ENCODE data around the gene TGM3. TPM values are rescaled to one million over a fixed set of nuclear protein-coding genes. Genes with fewer than 3 reads are reported as not detected.

The TGM3 gene
- total and polyA plus RNA-seq, 12 donors, result 0.13 to 1.7 (median 0.37) TPM; not detected in 6

GRCh38 chr20:2300420-2300819 is 4.6 kb downstream of the TGM3 start:
- Histone ChIP-seq H3K27me3 (no peaks in the 10 kb centered on the region), H3K4me3 (no peak overlapping the region), H3K27ac (no peak overlapping the region), H3K36me3 (replicated peaks in 1 of 2) (no peaks in the 10 kb centered on the region), H3K4me1 (replicated peaks in 1 of 2) (peaks cover 0 to 10% of the 10 kb centered on the region in 2 donors), H3K9me3 (replicated peaks in 1 of 3) (no peaks in the 10 kb centered on the region)
- no peak for TF ChIP-seq POLR2A (IDR thresholded peaks at IDR 0.05)
- no peak for TF ChIP-seq CTCF (IDR thresholded peaks at IDR 0.05)
- peak in 3 of 7 donors; percentile 10 to 39 (median 19) for DNase-seq
- WGBS, 4 donors, result 77 to 95% (median 88%) methylated on average over 2 to 3 of the region's 3 CpGs
- intact Hi-C loops (cut with DNase I), result no loop called here

- TF ChIP-seq CTCF (IDR thresholded peaks at IDR 0.05) (no peak), POLR2A (IDR thresholded peaks at IDR 0.05) (no peak)
- 23 to 35% (median 25%) methylated on average over 5 of the region's 5 CpGs for WGBS, 4 donors
- Histone ChIP-seq H3K27ac (peak overlapping the region in 2 of 5 donors; percentile 11 to 58), H3K9me3 (replicated peaks in 1 of 3) (no peaks in the 10 kb centered on the region), H3K4me1 (replicated peaks in 1 of 2) (peaks cover 0 to 10% of the 10 kb centered on the region in 2 donors), H3K36me3 (replicated peaks in 1 of 2) (no peaks in the 10 kb centered on the region), H3K4me3 (no peak overlapping the region), H3K27me3 (no peaks in the 10 kb centered on the region)
- intact Hi-C loops (cut with DNase I), result no loop called here
- peak; percentile 34 to 81 (median 68) for DNase-seq
Measured at GRCh38 chr20:2301164-2301622, 5.4 kb downstream of the TGM3 start.

- Histone ChIP-seq H3K27me3 (no peaks in the 10 kb centered on the region), H3K36me3 (replicated peaks in 1 of 2) (no peaks in the 10 kb centered on the region), H3K27ac (no peak overlapping the region), H3K4me3 (no peak overlapping the region), H3K4me1 (replicated peaks in 1 of 2) (peaks cover 0 to 10% of the 10 kb centered on the region in 2 donors), H3K9me3 (replicated peaks in 1 of 3) (no peaks in the 10 kb centered on the region)
- no peak for DNase-seq
- intact Hi-C loops (cut with DNase I), result no loop called here
- TF ChIP-seq CTCF (IDR thresholded peaks at IDR 0.05) (no peak), POLR2A (IDR thresholded peaks at IDR 0.05) (no peak)
- 70 to 80% (median 73%) methylated on average over 9 of the region's 9 CpGs for WGBS, 4 donors
Measured at GRCh38 chr20:2302384-2303060, 6.7 kb downstream of the TGM3 start.

GRCh38 chr20:2303673-2304072 is 7.9 kb downstream of the TGM3 start:
- no peaks in the 10 kb centered on the region for H3K27me3 ChIP-seq
- H3K36me3 ChIP-seq (replicated peaks in 1 of 2), result no peaks in the 10 kb centered on the region
- H3K27ac ChIP-seq, result no peak overlapping the region
- H3K9me3 ChIP-seq (replicated peaks in 1 of 3), result no peaks in the 10 kb centered on the region
- WGBS, 4 donors, result 79 to 84% (median 82%) methylated on average over 6 of the region's 6 CpGs
- peaks cover 0 to 10% of the 10 kb centered on the region in 2 donors for H3K4me1 ChIP-seq (replicated peaks in 1 of 2)
- H3K4me3 ChIP-seq, result no peak overlapping the region
- intact Hi-C loops (cut with DNase I), result no loop called here
- DNase-seq, result no peak
- TF ChIP-seq POLR2A (IDR thresholded peaks at IDR 0.05) (no peak), CTCF (IDR thresholded peaks at IDR 0.05) (no peak)
